ENCODE data around the gene TRIM8. TPM values are rescaled to one million over a fixed set of nuclear protein-coding genes. Genes with fewer than 3 reads are reported as not detected.

Gene TRIM8
- total RNA-seq, 1 donor from 2014 or later = 48.2 TPM

- no peaks in the 10 kb centered on the region for H3K27me3 Mint-ChIP-seq
- ChIA-PET POLR2A (interaction anchor here (0.7 to 1.1 kb wide), 5 partner anchors 9 to 199 kb away, joined by 3 to 8 read pairs (median 3); partner anchors contain the start of gene TRIM8), CTCF (no interaction called here)
- peaks cover 21% of the 10 kb centered on the region for H3K4me1 Mint-ChIP-seq
- H3K36me3 Mint-ChIP-seq (ENCODE audit: low read depth) = peaks cover 17% of the 10 kb centered on the region
- TF ChIP-seq, protein P1, sequence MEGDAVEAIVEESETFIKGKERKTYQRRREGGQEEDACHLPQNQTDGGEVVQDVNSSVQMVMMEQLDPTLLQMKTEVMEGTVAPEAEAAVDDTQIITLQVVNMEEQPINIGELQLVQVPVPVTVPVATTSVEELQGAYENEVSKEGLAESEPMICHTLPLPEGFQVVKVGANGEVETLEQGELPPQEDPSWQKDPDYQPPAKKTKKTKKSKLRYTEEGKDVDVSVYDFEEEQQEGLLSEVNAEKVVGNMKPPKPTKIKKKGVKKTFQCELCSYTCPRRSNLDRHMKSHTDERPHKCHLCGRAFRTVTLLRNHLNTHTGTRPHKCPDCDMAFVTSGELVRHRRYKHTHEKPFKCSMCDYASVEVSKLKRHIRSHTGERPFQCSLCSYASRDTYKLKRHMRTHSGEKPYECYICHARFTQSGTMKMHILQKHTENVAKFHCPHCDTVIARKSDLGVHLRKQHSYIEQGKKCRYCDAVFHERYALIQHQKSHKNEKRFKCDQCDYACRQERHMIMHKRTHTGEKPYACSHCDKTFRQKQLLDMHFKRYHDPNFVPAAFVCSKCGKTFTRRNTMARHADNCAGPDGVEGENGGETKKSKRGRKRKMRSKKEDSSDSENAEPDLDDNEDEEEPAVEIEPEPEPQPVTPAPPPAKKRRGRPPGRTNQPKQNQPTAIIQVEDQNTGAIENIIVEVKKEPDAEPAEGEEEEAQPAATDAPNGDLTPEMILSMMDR (IDR thresholded peaks at IDR 0.05) = no peak
- ATAC-seq (ENCODE audit: low read depth) (no peak), DNase-seq (no peak)
- no peak overlapping the region for H3K27ac Mint-ChIP-seq
- no peaks in the 10 kb centered on the region for H3K9me3 Mint-ChIP-seq
- intact Hi-C loops (cut with micrococcal nuclease) = no loop called here
- H3K4me3 Mint-ChIP-seq = no peak overlapping the region
Observed at GRCh38 chr10:102632394-102633111, 11.7 kb upstream of the TRIM8 start.

DNA sequence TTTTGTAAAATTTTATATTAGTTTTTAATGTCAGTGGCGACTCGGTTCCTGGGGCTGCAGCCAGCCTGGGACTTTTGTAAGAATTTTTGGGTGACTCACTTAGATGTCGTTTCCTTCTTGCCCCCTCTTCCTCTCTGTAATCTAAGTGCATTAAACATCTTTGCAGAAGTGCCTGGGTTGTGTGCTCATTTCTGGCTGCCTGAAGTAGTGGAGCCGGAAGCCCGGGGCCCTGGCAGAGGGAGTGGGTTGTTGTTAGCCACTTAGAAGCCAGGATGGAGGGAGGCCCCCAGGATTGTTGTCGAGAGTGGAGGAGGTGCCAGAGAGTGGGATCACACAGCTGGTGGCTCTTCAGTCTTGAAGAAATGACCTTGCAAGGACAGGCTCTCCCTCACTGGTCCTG, 11.0 kb upstream of the TRIM8 start:
- ChIA-PET CTCF (no interaction called here), POLR2A (interaction anchor here (1.1 kb wide), 1 partner anchor 9 kb away, joined by 3 read pairs; no protein-coding TSS in a partner anchor)
- Mint-ChIP-seq H3K27me3 (no peaks in the 10 kb centered on the region), H3K36me3 (ENCODE audit: low read depth) (peaks cover 14% of the 10 kb centered on the region), H3K4me1 (peaks cover 21% of the 10 kb centered on the region), H3K27ac (peak overlapping the region; percentile 47), H3K4me3 (no peak overlapping the region), H3K9me3 (no peaks in the 10 kb centered on the region)
- TF ChIP-seq, protein P1 (IDR thresholded peaks at IDR 0.05) = no peak
- peak; percentile 50 for ATAC-seq (ENCODE audit: low read depth)
- intact Hi-C loops (cut with micrococcal nuclease) = no loop called here
- no peak for DNase-seq

GRCh38 chr10:102633848-102634247, 10.4 kb upstream of the TRIM8 start:
- H3K36me3 Mint-ChIP-seq (ENCODE audit: low read depth) = peaks cover 14% of the 10 kb centered on the region
- ChIA-PET CTCF (no interaction called here), POLR2A (no interaction called here)
- TF ChIP-seq, protein P1 (IDR thresholded peaks at IDR 0.05) = no peak
- ATAC-seq (ENCODE audit: low read depth) (no peak), DNase-seq (no peak)
- no peaks in the 10 kb centered on the region for H3K27me3 Mint-ChIP-seq
- H3K4me3 Mint-ChIP-seq = no peak overlapping the region
- peaks cover 21% of the 10 kb centered on the region for H3K4me1 Mint-ChIP-seq
- H3K27ac Mint-ChIP-seq = no peak overlapping the region
- intact Hi-C loops (cut with micrococcal nuclease) = no loop called here
- no peaks in the 10 kb centered on the region for H3K9me3 Mint-ChIP-seq

- intact Hi-C loops (cut with micrococcal nuclease) = no loop called here
- Mint-ChIP-seq H3K27me3 (no peaks in the 10 kb centered on the region), H3K27ac (no peak overlapping the region), H3K4me3 (no peak overlapping the region), H3K36me3 (ENCODE audit: low read depth) (peaks cover 12% of the 10 kb centered on the region), H3K9me3 (no peaks in the 10 kb centered on the region), H3K4me1 (peaks cover 21% of the 10 kb centered on the region)
- ATAC-seq (ENCODE audit: low read depth) = no peak
- TF ChIP-seq, protein P1 (IDR thresholded peaks at IDR 0.05) = no peak
- DNase-seq = no peak
- CTCF ChIA-PET = interaction anchor here (0.7 kb wide), 1 partner anchor 10 kb away, joined by 3 read pairs; no protein-coding TSS in a partner anchor
- POLR2A ChIA-PET = no interaction called here
Observed at GRCh38 chr10:102634686-102635085, 9.6 kb upstream of the TRIM8 start.

GRCh38 chr10:102635377-102635776, 8.9 kb upstream of the TRIM8 start:
- intact Hi-C loops (cut with micrococcal nuclease) = no loop called here
- ChIA-PET CTCF (no interaction called here), POLR2A (interaction anchor here (2.0 kb wide), 1 partner anchor 10 kb away, joined by 14 read pairs; the partner anchor contains the start of gene TRIM8)
- Mint-ChIP-seq H3K27ac (peak overlapping the region; percentile 80), H3K4me1 (peaks cover 21% of the 10 kb centered on the region), H3K36me3 (ENCODE audit: low read depth) (peaks cover 6% of the 10 kb centered on the region), H3K4me3 (no peak overlapping the region), H3K9me3 (no peaks in the 10 kb centered on the region), H3K27me3 (no peaks in the 10 kb centered on the region)
- TF ChIP-seq, protein P1 (IDR thresholded peaks at IDR 0.05) = no peak
- peak; percentile 61 for ATAC-seq (ENCODE audit: low read depth)
- DNase-seq = no peak
